Inflammatory macrophage treated with lipopolysaccharide for 1 hour (primary cell): Measurements from ENCODE around the gene LAMA4.
"Not testable (repeated sequence)": the region's sequence is repeated elsewhere in the genome, so short reads cannot be mapped to it uniquely, and the experiment has no call there.

ENCODE experiments used
- DNase-seq, 2 donors: peaks; one replicate each; pipeline ENCODE4 v3.0.0-alpha.2; 2020 to 2022

Gene LAMA4

GRCh38 chr6:112144145-112144926, 110.0 kb downstream of the LAMA4 start:
- DNase-seq: no peak

- DNase-seq: no peak
Observed at GRCh38 chr6:112141707-112142106, 112.7 kb downstream of the LAMA4 start.

- DNase-seq: no peak
Observed at GRCh38 chr6:112139052-112139451, 115.3 kb downstream of the LAMA4 start.

- no peak for DNase-seq
Observed at GRCh38 chr6:112130878-112131277, 123.5 kb downstream of the LAMA4 start.

GRCh38 chr6:112128208-112128607, 126.2 kb downstream of the LAMA4 start:
- DNase-seq: no peak

GRCh38 chr6:112123982-112124381, 130.4 kb downstream of the LAMA4 start:
- peak in 1 of 2 donors; percentile 9 for DNase-seq

- peak; percentile 79 for DNase-seq
Observed at GRCh38 chr6:112122756-112123155, 131.6 kb downstream of the LAMA4 start.

GRCh38 chr6:112118034-112118433, 136.3 kb downstream of the LAMA4 start:
- DNase-seq: no peak

- no peak for DNase-seq
Observed at GRCh38 chr6:112117554-112117953, 136.8 kb downstream of the LAMA4 start.

- no peak for DNase-seq
Observed at GRCh38 chr6:112116221-112116620, 138.1 kb downstream of the LAMA4 start.

GRCh38 chr6:112114577-112115223, 139.7 kb downstream of the LAMA4 start:
- DNase-seq: no peak

- DNase-seq: no peak
Observed at GRCh38 chr6:112113918-112114317, 140.4 kb downstream of the LAMA4 start.

- no peak for DNase-seq
Observed at GRCh38 chr6:112113431-112113830, 140.9 kb downstream of the LAMA4 start.

GRCh38 chr6:112109262-112109661, 145.1 kb downstream of the LAMA4 start:
- no peak for DNase-seq

- DNase-seq: no peak
Observed at GRCh38 chr6:112106562-112106961, 147.8 kb downstream of the LAMA4 start.

GRCh38 chr6:112106026-112106425, 148.3 kb downstream of the LAMA4 start:
- not testable (repeated sequence) for DNase-seq

- DNase-seq: no peak
Observed at GRCh38 chr6:112100561-112100960, 153.8 kb downstream of the LAMA4 start.

- DNase-seq: no peak
Observed at GRCh38 chr6:112096901-112097300, 157.5 kb downstream of the LAMA4 start.

- DNase-seq: no peak
Observed at GRCh38 chr6:112087916-112088315, 166.5 kb downstream of the LAMA4 start.

GRCh38 chr6:112087136-112087911, 167.0 kb downstream of the LAMA4 start, which contains the start of the genes FAM229B and TUBE1:
Gene FAM229B, plus strand, starts transcription at chr6:112087591. Its CDS starts 11,693 bp downstream, at chr6:112099284.
Gene TUBE1, minus strand, starts transcription at chr6:112087482. Its CDS starts 48 bp downstream, at chr6:112087434.
- peak; percentile 87 to 91 for DNase-seq

- DNase-seq: peak; percentile 40 to 56
Observed at GRCh38 chr6:112086744-112087135, 167.6 kb downstream of the LAMA4 start.

GRCh38 chr6:112085286-112086065, 168.9 kb downstream of the LAMA4 start:
- peak; percentile 62 to 82 for DNase-seq

- DNase-seq: no peak
Observed at GRCh38 chr6:112081569-112081968, 172.8 kb downstream of the LAMA4 start.
